HT1080 (cell line): Measurements from ENCODE around the gene PRR35. TPM values are rescaled to one million over a fixed set of nuclear protein-coding genes. Genes with fewer than 3 reads are reported as not detected.

Source experiments
- DNase-seq: peaks from one replicate; pipeline ENCODE4 v3.0.0-alpha.2; 2015; ENCODE audit warnings: low read depth
- total RNA-seq: library from RNA; depleted of rRNA; stranded (reverse); fragments of >200 nt; shearing (Covaris generic); gene quantifications from 2 replicates; pipeline ENCODE4 v1.2.3, GENCODE V29; 2014

The PRR35 gene
- total RNA-seq, 1 experiment from 2014 or later: 0.10 TPM

DNA sequence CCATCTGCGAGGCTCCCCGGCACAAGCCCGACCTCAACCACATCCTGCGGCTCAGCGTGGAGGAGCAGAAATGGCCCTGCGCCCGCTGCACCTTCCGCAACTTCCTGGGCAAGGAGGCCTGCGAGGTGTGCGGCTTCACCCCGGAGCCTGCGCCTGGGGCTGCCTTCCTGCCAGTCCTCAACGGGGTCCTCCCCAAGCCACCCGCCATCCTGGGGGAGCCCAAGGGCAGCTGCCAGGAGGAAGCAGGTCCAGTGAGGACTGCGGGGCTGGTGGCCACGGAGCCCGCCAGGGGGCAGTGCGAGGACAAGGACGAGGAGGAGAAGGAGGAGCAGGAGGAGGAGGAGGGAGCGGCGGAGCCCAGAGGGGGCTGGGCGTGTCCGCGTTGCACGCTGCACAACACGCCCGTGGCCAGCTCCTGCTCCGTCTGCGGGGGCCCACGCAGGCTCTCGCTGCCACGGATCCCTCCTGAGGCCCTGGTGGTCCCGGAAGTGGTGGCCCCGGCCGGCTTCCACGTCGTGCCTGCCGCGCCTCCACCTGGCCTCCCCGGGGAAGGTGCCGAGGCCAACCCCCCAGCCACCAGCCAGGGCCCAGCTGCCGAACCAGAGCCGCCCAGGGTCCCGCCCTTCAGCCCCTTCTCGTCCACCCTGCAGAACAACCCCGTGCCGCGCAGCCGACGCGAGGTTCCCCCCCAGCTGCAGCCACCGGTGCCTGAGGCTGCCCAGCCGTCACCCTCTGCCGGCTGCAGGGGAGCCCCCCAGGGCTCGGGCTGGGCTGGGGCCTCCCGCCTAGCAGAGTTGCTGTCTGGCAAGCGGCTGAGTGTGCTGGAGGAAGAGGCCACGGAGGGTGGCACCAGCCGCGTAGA lies 13.1 kb upstream of the PRR35 start:
- DNase-seq: no peak

DNA sequence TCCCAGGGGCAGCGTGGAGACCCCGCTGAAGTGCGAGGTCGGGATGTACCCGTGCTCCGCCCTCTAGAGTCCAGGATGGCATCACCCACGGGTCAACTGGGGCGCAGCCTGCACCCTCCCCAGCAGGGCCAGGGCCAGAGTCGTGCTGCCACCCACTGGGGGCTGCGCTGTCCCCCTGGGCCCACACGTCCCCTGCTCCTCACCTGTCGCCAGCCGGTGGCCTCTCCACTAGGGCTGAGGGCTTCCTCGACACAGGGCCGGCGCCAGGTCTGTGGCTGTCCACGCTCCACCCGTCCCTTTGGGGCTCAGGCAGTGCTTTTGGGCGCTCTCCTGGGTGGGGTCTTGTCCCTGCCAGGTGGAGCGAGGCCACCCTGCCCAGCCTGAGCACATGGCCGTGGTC lies 11.6 kb upstream of the PRR35 start:
- no peak for DNase-seq

DNA sequence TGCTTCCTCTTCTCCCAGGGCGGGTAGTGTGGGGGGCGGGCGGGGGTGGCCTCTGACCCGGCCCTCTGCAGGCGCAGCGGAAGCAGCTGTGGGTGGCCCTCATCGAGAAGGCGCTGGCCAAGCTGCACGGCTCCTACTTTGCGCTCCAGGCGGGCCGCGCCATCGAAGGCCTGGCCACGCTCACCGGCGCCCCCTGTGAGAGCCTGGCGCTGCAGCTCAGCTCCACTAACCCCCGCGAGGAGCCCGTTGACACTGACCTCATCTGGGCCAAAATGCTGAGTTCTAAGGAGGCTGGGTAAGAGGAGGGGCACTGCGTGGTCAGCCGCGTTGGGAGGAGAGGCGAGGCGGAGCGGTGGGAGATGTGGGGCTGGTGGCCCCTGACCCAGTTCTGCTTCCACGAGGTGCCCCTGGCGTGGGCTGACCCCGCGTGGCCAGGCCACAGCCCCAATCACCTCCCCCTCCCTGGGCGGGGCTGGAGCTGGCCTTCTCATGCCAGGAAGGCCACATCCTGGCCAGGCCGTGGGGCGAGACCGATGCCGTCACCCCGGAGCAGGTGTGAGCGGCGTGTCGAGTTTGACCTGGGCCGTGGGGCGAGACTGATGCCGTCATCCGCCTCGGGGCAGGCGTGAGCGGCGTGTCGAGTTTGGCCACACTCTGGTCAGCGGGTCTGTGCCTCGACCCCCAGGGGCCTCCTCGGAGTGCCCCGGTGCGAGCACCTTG lies 10.5 kb upstream of the PRR35 start:
- DNase-seq: no peak

DNA sequence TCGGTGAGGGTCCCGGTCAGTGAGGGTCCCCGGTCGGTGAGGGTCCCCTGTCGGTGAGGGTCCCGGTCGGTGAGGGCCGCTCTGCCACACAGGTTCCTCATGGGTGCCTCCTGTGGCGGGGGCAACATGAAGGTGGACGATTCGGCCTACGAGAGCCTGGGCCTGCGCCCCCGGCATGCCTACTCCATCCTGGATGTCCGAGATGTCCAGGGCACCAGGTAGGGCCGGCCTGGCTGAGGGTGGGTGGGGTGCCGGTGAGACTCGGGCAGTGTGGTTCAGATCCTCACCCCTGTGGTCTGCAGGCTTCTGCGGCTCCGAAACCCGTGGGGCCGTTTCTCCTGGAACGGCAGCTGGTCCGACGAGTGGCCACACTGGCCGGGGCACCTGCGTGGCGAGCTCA lies 9.0 kb upstream of the PRR35 start:
- DNase-seq: no peak

DNA sequence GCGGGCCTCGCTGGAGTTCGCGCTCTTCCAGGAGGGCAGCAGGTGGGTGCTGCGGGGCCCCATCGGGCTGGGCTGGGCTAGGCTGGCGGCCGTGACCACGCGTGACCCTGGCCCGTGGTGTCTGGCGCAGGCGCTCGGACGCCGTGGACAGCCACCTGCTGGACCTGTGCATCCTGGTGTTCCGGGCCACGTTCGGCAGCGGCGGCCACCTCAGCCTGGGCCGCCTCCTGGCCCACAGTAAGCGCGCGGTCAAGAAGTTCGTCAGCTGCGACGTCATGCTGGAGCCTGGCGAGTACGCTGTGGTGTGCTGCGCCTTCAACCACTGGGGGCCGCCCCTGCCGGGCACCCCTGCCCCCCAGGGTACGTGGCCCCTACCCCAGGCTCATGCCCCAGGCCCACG lies 8.0 kb upstream of the PRR35 start:
- no peak for DNase-seq

DNA sequence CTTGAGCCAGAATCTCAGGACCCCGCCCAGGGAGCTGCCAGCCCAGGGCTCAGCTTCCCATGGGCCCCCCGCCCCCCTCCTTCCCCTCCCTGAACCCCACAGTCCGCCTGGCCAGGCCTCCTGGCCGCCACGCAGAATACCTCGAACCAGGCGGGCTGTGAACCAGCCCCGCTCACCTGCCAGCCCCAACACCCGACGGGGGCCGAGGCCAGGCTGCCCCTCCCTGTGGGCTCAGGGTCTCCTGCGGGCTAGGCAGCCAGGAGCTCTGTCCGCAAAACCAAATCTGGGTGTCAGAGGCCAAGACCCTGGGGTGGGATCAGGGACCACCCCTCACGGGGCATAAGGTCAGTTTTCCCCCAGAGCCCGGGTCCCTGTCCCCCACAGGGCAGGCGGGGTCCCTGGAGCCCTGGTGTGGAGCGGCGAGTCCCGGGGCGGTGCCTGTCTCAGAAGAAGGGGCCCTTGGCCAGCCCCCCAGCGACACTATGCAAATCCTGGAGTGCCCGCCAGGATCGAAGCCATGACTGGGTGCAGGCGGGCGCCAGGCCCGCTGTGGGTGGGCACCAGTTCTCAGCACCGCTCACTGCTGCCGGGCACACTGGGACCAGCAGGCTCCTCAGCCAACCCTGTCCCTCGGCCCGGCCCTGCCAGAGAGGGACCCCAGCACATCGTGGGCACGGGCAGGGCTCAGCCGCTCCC lies 6.4 kb upstream of the PRR35 start:
- DNase-seq: no peak

DNA sequence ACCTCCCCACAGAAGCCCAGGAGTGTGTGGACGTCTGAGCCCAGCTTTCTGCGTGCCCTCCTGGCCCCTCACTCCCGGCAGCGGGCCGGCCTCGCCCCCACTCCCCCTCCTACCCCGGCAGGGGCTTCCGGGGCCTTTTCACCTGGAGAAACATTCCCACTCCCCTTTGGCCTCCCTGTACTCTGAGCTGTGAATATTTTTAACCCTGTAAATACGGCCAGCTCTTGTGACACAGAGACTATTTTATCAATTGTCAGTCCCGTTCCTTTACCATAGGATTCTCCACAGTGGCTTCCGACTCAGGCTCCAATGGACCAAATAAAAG lies 5.9 kb upstream of the PRR35 start:
- DNase-seq: no peak

DNA sequence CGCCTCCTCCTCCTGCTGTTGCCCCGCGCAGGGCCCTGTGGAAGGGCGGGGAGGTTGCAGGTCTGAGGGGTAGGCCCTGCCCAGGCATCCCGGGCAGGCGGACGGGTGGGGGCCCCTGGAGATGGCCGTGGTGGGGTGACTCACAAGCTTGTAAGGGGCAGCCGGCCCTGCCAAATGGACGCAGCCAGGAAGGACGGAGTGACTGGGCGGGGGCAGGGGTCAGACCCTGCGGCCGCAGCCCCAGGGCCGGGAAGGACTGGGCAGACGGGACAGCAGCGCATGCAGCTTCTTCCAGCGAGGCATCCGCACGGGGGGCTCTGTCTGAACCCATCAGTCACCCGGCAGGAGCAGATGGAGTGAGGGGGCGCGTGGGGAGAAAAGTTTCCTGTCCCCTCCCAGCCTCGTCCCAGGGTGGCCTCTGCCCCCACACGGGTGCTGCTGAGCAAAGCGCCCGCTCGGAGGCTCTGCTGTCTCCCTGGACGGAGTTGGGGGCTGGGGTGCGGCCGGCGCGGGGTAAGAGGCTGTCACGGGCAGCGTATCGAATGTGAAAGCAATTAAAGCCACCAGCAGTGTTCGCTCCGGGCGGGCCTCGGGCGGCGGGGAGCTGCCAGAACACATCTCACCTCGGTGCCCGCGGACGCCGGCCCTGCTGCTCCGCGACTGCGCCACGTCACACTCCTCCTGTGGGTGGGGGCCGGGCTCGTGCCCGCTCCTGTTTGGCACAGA lies 5.4 kb upstream of the PRR35 start:
- no peak for DNase-seq

DNA sequence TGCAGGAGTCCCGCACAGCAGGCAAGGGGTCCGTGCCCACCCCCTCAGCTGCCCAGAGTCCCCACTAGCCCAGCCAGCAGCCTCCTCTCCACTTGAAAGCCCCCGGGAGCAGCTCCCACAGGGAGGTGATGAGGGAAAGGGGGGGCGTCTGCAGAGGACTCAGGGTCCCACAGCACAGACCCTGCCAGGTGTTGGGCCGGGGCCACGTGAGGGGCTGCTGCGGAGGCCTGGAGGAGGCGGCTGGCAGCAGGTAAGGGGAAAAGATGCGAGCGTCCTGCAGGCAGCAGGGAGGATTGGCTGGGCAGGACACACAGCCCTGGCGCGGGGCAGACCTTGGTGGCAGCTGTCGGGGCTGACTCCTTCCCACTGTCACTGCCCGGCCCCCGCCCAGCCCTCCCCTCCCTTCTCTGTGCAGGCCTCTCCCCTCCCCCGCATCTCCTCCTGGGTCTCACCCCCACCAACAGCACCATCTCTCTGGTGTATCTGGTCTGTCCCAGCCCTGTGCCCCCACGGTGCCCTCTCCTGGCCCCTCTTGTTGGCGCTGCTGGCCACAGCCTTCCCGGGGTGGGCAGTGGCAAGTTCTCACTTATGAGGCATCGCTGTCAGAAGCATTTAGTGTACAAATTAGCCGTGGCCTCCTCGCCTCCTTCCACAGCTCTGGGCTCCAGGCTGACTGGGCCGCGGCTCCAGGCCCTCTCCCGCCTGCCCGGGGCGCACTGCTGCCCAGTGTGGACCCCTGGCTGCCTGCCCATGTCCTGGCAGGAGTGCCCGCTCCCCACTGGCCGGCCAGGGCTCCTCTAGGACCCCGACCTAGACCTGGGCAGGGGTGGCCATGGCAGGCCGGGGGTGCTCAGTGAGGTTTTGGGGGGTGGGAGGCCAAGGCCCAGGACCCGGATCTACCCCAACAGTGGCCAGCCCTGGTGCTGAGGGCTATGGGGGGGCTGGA lies 4.4 kb upstream of the PRR35 start:
- DNase-seq: no peak

DNA sequence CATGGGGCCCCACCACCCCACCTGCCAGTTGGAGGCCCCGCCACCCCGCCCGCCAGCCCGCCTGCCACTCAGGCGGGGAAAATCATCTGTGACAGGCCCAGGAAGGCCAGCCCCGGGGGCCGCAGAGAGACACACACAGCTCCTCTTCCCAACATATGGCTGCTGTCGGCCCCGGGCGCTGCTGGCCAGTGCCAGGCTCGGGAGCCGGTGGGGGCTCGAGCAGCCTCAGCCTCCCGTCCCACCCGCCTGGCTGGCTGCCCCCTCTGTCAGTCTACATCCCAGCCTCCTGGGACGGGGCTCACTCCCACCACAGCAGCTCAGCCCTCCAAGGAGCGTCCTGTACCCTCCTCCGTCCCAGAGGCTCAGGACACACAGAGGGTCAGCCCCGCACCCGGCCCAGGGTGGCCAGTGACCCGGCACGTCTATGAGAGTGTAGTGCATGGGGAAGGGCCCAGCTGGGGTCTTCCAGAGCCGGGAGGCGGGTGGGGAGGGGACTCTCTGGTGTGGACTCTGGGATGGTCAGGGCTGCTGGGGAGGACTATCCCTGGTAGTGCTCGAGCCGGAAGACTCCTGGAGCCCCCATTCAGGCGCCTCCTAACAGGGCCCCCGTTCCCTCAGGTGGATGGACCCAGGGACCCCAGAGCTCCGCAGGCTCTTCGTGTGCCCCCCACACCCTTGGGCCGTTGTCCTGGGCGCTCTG lies 3.6 kb upstream of the PRR35 start:
- DNase-seq: no peak

DNA sequence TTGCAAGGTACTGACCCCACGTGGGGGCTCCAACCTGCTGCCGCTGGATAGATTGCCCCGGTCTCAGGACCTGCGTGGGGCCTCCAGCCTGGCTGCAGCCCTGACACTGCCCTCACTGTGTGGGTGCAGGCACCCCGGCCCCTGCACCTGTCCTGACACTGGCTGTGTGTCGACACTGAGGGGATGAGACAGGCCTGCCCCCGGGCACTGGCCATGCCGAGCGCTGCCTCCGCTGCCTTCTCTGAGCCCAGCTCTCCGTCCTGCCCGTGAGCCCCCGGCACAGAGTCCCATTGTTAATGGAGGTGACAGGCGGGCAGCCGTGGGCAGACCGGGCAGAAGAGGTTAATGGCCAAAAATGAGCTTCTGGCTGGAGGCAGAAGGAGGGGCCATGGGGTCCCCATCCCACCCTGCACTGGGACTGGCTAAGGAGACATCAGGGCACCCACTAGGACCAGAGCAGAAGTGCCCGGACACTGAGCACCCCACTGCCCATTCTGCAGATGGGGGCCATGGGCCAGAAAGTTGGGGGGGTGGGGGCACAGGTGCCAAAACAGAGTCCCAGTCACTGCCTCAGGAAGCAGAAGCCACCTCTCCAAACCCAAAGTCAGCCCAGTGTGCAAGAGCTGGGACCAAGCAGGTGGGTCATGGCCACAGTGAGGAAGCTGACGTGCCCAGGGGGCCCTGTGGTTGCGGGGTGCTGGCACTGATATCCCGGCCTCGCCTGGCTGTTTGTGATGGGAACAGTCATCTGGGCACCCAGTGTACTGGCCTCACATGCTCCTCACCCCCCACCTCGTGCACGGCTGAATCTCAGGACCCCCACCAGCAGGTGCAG lies 2.5 kb upstream of the PRR35 start:
- no peak for DNase-seq

DNA sequence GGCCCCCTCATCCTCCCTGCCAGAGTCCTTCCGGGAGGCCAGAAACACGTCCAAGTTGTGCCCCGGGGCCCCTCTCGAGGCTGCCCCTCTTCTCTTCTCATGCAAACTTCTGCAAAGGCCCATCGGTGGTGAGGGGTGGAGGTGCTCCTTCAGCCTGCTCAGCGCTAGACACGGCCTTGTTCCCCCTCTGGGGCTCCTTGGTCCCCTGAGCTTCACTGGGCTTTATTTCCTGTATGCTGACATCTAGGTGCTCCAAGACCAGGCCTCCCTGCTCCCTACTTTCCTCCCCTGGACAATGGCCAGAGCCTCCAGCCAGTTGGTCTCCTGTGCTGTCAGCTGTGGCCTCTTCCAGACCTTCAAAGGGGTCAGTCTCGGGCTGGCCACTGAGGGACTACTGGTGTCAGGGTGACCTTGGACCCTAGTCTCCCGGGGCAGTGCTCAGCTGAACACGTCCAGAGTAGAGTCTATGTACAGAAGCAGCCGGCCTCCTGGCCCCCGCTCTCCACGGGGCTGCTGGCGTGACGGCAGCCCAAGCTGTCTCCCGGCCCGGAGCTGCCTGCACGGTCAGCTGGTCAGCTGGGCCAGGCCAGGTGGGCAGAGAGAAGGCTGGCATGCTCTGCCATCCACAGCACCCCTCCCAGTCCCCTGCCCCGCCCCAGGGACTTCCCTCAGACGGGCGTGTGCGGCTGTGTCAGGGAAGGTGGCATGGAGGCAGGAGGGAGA lies 1.7 kb upstream of the PRR35 start:
- no peak for DNase-seq

DNA sequence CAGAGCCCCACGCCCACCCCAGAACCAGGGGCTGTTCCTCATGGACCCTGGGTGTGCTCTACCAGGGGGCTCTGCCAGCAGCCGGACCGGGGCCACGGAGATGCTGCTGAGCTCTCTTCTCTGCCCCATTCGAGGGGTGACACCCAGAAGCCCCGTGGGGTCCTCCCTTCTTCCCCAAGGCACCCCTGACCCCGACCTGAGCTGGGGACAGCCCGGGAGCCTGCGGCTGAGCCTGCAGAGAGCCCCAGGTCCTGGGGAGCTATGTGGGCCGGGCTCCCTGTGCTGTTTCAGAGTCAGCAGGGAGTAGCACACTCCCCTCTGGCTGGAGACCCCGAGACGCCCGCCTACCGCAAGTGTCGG lies 1.2 kb upstream of the PRR35 start:
- no peak for DNase-seq

DNA sequence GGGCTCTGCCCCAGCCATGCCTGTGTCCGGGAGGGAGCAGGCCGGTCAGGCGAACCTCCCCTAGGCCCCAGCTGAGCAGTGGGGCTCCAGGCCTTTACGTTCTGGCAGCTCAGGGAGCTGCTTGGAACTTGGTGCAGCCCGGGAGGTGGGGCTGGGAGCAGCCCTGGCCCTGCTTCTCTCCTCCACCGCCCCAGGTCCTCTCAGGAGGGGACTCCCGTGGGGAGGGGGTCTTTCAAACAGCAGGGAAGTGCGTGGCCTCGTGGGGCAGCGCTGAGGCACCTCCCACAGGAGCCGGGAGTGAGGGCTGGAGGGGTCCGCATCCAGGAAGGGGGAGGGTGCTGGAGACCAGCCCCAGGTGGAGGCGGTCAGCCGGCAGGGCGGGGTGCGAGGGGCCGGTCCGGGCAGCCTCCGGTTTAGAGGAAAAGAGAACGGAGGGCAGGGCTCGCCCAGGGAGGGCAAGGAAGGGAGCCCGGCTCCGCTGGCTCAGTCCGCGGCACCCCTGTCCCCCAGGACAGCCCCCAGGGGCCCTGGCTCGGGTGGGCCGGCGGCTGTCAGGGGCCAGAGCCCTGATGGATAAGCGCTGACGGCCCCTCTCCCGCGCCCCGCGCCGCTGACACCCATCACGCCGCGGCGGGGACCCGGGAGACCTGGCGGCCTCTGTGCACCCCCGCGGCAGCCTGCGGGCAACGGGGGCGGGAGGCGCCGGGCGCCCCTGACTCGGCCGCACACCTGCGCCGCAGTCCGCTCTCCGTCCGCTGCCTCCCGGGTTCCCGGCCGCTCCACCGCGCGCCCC lies 587 bp upstream of the PRR35 start:
- DNase-seq: no peak

DNA sequence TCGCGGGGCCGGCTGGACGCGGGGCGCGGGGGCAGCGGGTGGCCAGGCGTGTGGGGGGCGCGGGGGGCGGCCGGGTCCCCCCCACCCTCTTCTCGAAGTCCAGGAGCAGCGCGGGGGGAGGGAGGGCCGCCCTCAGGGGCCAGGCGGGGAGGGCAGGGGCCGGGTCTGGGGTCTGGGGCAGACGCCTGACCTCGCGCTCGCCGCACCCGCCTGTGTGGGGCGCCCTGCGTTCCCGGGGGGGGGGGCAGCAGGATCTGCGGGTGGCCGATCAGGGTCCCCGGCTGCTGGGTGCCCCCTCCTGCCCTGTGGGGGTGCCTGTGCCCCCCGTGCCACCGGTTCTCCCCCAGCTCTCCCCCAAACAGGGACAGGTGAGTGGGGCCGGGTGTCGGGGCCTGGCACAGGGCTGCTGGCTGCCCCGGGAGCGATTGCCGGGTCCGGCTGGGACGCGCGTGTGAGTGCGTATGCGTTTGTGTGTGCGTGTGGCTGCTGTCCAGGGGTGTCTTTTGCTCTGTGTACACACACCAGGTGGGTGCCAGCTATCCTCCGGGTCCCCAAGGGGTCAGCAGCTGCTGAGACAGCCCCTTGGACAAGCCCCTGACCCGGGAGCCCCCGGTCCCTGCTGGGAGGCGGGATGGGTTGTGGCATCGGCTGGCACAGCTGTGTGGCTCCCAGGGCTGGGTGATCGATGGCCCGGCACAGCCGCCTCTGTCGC lies 663 bp downstream of the PRR35 start:
- DNase-seq: no peak

DNA sequence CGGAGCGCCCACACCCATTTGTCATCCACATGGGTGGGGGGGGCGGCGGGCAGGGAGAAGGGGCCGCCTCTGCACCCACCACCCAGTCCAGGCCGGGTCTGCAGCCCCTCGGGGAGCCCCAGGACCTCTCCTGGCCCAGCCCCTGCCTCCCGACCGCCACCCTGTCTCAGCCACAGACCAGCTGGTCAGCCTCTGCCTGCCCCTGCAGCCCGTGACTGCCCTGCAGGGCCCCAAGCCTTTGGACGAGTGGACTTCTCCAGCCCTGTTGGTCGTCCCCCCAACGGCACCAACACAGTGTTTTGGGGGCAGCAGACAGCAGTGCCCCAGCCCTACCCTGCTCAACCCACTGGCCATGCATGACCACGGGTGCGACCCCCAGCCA lies 1.2 kb downstream of the PRR35 start:
- no peak for DNase-seq
